Left kidney (tissue), 2 donors: ENCODE data around the gene VIM. TPM values are rescaled to one million over a fixed set of nuclear protein-coding genes. Genes with fewer than 3 reads are reported as not detected.
A peak's percentile ranks its signal among the peaks of the same experiment; 100 is the strongest.

Source experiments
- DNase-seq: peaks from one replicate; pipeline ENCODE4 v3.0.0-alpha.2; 2013
- polyA plus RNA-seq: library from polyadenylated mRNA; unstranded; fragments of 120-200 nt; gene quantifications from one replicate; pipeline ENCODE4 v1.2.1, GENCODE V29; 2013; ENCODE audit not compliant: insufficient read length

VIM gene
- polyA plus RNA-seq, 1 donor: 1,231 TPM

DNA sequence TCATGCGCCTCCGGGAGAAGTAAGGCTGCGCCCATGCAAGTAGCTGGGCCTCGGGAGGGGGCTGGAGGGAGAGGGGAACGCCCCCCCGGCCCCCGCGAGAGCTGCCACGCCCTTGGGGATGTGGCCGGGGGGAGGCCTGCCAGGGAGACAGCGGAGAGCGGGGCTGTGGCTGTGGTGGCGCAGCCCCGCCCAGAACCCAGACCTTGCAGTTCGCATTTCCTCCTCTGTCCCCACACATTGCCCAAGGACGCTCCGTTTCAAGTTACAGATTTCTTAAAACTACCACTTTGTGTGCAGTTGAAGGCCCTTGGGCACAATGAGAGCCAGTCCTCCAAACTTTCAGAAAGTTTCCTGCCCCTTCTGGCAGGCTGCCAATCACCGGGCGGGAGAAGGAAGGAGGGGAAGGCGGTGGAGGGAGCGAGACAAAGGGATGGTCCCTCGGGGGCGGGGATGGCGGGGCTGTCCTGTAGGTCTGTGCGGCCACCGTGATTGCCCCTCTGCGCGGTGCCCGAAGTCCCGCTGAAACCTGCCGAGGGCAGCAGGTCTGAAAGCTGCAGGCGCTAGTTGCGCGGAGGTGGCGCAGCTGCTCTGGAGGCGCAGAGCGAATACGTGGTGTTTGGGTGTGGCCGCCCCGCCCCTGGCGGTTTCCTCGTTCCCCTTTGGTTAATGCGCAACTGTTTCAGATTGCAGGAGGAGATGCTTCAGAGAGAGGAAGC lies 2.1 kb downstream of the VIM start:
- DNase-seq: peak; percentile 71

DNA sequence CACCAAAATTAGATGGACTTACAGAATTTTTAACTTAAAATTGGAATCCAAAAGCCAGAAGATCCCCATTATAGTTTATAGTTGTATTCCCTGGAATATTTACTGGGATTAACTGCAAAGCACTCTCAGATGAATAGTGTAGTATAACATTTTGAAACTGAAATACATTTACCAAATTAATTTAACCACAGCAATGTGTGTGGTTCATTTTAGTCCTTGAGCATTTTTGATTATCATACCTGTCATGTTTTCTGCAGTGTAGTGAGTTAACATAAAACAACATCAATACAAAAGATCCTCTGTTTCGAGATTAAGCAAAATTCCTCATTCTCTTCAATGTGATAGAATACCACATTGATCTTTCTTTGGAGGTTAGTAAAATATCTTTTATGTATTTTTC lies 3.7 kb downstream of the VIM start:
- DNase-seq: no peak

DNA sequence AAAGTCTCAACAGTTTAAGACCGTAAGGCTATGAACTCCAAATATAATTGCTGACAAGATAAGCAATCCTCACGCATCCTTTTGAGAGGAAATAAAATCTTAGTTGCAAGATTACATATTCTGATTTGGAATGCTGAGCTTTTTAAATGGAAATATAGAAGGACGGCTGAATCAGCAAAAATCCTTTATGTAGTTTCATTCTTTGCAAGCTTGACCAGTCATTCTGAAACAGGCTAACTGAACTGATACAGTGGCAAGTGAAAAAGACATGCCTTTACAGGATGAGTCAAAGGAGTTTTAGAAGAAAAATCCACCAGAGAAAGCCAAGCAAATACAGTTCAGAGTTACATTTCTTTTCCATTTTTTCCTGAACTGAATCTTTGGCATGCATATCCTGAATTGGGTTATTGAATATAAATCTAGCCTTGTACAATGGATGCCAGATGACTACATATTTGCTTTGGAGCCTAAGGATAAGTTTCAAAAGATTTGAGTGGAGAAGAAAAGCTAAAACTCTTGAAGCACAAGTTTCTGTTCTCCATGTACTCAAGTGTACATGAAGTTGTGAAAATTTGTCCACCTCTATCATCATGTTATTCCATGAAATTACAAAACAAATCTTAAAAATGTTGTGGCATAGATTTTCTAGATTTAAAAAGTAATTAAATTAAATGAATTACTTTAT lies 4.4 kb downstream of the VIM start:
- DNase-seq: no peak

DNA sequence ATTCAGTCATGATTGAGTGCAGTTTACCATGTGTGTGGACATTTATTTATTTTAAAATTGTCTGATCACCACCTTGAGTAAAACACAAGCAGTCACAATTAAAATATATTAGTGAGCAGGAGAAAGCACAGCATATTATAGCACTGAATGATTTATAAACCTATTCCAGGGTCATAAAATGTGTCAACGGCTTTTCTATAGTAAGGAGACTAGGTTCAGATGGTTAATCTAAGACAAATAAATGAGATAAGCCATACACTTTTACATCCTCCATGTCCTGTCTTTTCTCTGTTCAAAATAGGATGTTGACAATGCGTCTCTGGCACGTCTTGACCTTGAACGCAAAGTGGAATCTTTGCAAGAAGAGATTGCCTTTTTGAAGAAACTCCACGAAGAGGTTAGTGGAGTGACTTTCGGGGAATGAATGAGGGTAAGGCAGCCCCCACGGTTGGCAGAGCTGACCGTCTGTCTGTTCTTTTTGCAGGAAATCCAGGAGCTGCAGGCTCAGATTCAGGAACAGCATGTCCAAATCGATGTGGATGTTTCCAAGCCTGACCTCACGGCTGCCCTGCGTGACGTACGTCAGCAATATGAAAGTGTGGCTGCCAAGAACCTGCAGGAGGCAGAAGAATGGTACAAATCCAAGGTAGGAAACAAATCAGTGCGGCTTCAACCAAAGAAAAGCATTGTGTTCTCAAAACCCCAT lies 5.4 kb downstream of the VIM start:
- no peak for DNase-seq

DNA sequence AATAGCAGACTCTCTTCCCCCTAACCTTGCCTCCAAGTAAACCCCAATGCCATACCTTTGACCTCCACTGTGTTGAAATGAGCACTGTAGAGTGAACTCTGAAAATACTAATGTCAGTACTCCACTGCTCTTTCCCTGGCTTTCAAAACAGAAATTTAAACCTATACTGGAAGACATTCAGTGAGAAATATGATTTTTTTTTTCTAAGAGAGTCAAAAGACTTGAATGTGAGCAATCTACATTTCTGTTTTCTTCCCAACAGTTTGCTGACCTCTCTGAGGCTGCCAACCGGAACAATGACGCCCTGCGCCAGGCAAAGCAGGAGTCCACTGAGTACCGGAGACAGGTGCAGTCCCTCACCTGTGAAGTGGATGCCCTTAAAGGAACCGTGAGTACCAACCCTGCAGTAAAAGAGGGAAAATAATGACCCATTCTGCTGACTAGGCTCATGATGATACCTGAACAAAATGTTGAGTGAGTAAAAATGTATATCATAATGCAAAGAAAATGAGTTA lies 6.4 kb downstream of the VIM start:
- no peak for DNase-seq

- no peak for DNase-seq
Measured at GRCh38 chr10:17235136-17235535, 7.1 kb downstream of the VIM start.

GRCh38 chr10:17236468-17237148 lies 8.6 kb downstream of the VIM start:
- no peak for DNase-seq

- DNase-seq: no peak
Measured at GRCh38 chr10:17237149-17237527, 9.1 kb downstream of the VIM start.

- no peak for DNase-seq
Measured at GRCh38 chr10:17237915-17238444, 9.9 kb downstream of the VIM start.

- DNase-seq: no peak
Measured at GRCh38 chr10:17238445-17239291, 10.6 kb downstream of the VIM start.

GRCh38 chr10:17239345-17240085 lies 11.5 kb downstream of the VIM start:
- no peak for DNase-seq

DNA sequence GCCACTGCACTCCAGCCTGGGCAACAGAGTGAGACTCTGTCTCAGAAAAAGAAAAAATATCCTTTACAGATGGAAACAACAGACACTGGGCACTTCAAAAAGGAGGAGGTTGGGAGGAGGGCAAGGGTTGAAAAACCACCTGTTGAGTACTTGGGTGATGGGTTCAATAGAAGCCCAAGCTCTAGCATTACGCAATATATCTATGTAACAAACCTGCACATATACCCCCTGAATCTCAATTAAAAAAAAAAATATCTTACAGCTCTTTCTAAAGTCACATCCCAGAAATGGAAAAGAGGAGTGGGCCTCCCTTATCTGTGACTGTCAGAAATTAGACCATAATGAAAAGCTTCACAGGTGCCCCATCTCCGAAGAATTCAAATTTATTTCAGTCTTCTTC lies 12.1 kb downstream of the VIM start:
- no peak for DNase-seq

DNA sequence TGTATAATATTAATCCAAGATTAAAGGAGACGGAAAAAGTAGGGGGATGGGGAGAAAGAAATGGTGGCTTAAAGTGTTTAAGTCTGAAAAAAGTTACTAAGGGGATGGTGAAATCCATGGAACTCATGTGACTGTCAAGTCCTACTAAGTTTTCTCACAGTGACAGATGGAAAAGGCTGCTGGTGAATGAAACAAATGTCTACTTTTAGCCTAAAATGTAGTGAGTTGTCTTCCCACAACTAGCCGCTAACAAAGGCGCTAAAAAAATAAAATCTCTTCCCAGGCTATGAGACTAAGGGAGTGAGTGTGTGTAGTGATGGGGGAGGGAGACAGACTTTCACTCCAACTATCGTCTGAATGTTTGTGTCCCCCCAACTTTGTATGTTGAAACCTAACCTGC lies 12.6 kb downstream of the VIM start:
- DNase-seq: no peak

- no peak for DNase-seq
Measured at GRCh38 chr10:17241611-17242333, 13.7 kb downstream of the VIM start.

DNA sequence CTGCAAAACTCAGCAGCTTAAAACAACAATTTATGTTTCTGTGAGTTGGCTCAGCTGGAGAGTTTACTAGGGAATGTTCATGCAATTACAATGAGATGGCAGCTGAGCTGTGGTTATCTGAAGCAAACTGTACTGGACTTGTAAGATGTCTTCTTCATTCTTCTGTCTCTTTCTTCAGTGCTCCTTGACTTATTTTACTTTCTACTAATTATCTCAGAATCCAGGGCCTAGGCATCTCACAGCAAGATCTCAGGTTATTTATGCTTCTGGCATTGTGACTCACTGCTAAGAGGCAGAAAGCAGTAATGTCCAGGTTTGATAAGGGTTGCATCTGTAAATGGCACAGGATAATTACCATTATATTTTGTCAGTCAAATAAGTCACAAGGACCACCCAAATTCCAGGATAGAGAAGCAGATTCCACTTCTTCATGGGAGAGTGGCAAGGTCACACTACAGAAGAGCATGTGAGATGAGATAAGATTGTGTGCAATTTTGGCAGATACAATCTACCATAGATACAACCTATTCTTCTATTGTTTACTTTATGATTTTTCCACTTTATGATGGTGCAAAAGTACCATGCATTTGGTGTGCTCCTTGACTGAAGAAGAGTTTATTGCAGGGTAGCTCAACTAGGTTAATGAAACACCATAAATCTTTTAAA lies 16.8 kb downstream of the VIM start:
- no peak for DNase-seq

DNA sequence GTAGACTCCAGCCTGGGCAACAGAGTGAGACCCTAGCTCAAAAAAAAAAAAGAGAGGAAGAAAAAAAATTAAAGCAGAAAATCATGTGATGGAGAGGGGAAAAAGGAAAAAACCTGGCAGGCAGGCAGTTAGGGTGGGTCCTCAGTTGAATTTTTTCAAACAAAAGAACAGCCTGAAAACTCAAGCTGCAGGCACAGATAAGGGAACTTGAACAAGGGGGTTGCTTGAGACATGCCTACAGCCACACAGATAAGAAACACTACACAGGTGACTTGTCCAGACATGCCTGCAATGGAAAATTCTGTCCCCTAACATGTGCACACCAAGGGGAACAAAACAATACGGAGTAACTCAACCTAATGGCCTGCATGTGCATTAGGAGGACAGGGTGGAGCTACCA lies 19.2 kb downstream of the VIM start:
- DNase-seq: no peak

DNA sequence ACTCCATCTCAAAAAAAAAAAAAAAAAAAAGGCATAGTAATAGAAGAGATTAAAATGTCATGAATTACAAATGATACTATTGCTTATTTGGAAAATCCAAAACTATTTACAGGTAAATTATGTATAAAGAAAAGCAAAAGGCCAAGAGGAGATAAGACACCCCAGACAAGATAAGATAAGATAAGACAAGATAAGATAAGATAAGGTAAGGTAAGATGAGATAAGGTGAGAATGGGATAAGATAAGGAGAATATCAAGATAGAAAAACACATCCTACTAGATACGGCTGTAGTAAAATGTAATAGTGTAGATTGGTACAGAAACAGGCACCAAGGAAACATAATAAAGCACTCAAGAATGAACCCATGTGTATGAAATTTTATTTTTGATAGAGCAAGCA lies 20.9 kb downstream of the VIM start:
- no peak for DNase-seq

DNA sequence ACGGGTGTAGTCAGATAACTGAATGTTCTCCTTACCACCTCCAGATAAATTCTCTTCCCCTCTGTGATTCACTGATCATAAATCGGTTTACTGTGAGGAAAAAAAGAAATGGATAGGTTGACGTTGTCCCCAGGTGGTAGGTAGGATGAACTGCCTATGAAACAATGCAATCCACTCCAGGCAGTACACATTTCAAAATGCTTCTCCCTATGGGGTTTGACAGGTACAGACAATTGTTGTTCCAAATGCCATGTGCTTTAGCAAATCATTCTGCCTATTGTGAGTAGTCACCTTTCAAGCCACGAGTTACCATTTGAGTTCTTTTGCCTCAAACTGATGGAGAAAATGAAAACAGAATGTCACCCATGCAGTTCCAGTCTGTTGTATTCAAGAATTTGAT lies 21.8 kb downstream of the VIM start:
- no peak for DNase-seq

DNA sequence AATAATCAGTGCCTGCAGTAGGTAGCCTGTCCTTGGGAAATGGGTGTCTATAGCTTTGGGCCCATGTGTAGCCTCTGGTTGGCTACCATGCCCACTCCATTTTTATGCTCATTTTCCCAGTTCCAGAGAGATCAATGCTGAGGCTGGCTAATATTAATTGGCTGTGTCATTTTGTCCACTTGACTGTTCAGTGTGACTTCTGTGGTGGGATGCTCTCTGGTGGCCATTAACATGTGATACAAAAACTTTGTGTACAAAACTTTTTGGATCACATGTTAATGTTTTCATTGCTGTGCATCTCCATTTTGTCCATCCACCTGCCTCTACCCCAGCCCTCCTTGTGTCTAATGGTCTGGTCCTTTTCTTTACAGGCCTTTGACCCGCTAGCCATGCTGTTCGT lies 22.7 kb downstream of the VIM start:
- DNase-seq: no peak
